K562 (cell line): ENCODE measurements around the gene OOSP2.

Experiments used
- ATF1 ChIP-seq, 2 experiments: fragments of 450-650 bp in 1 of 2; IDR thresholded peaks; 2 replicates each; pipeline ENCODE4 v1.6.1; 2016; ENCODE audit warnings: missing compliant biosample characterization in 1 of 2, missing genetic modification characterization in 1 of 2
- CBX2 ChIP-seq: fragments of 200-600 bp; sonication (generic); IDR thresholded peaks from one replicate; pipeline ENCODE4 v1.6.1; 2012; ENCODE audit warnings: mild to moderate bottlenecking, low read length, inconsistent platforms; ENCODE audit not compliant: insufficient read depth, poor library complexity, severe bottlenecking
- DIDO1 ChIP-seq: fragments of 450-650 bp; IDR thresholded peaks from 2 replicates; pipeline ENCODE4 v1.6.1; 2016; ENCODE audit warnings: low read depth, missing biosample characterization, missing genetic modification characterization
- EGR1 ChIP-seq: fragments of 450-650 bp; conservative IDR thresholded peaks from 2 replicates; pipeline ENCODE4 v1.6.1; 2017; ENCODE audit warnings: mild to moderate bottlenecking
- HLTF ChIP-seq: fragments of 450-650 bp; IDR thresholded peaks from 2 replicates; pipeline ENCODE4 v1.6.1; 2016
- JUNB ChIP-seq: fragments of 450-650 bp; formaldehyde crosslinking; conservative IDR thresholded peaks from 2 replicates; pipeline ENCODE4 v1.4.0; 2020; ENCODE audit warnings: mild to moderate bottlenecking
- RAD21 ChIP-seq, 2 experiments: fragments of 250-450 bp in 1 of 2; fragments of 450-650 bp in 1 of 2; sonication (Bioruptor Pico) in 1 of 2; formaldehyde crosslinking in 1 of 2; IDR thresholded peaks in 1 of 2; conservative IDR thresholded peaks in 1 of 2; 2 replicates each; pipeline versions ENCODE4 v1.4.0 to v1.8.0; 2020 to 2022; ENCODE audit warnings: mild to moderate bottlenecking in 2 of 2, moderate library complexity in 1 of 2
- SAFB ChIP-seq: fragments of 200-400 bp; formaldehyde crosslinking; IDR thresholded peaks from 2 replicates; pipeline ENCODE4 v1.6.1; 2017; ENCODE audit warnings: low read depth, low read length, borderline replicate concordance
- ZFP36 ChIP-seq: fragments of 150-350 bp; IDR thresholded peaks from 2 replicates; pipeline ENCODE4 v1.6.1; 2018; ENCODE audit warnings: low read length, low read depth; ENCODE audit not compliant: partially characterized antibody
- TF ChIP-seq, protein P1 (sequence below): sonication (generic); formaldehyde crosslinking; IDR thresholded peaks from 2 replicates; pipeline ENCODE4 v1.8.1; 2023; ENCODE audit warnings: mild to moderate bottlenecking, missing genetic modification reagents

DNA sequence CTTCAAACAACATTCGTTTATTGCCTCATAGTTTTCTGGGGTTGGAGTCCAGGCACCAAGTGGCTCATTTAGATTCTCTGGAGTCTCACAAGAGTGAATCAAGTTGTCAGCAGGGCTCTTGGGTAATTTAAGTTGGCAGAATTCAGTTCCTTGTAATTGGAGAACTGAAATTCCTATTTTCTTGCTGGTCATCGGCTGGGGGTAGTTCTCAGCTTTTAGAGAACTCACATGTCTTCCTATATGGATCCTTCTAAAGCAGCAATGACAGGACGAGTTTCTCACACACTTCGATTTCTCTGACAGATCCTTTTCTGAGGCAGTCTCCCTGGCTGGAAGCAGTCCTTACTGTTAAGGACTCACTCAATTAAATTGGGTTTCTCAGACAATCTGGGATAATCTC is 40.5 kb upstream of the OOSP2 start:
- TF ChIP-seq SAFB (no peak), CBX2 (no peak), ATF1 (CRISPR knock-in tag; IDR thresholded peaks at IDR 0.05) (no peak), ATF1 (tag; IDR thresholded peaks at IDR 0.05) (no peak), JUNB (CRISPR knock-in tag) (no peak), RAD21 (CRISPR knock-in tag; conservative IDR thresholded peaks at IDR 0.05 in 1 of 2, IDR thresholded peaks at IDR 0.05 in 1 of 2) (no peak), DIDO1 (tag) (no peak), HLTF (no peak), ZFP36 (no peak), EGR1 (no peak)
- TF ChIP-seq, protein P1, sequence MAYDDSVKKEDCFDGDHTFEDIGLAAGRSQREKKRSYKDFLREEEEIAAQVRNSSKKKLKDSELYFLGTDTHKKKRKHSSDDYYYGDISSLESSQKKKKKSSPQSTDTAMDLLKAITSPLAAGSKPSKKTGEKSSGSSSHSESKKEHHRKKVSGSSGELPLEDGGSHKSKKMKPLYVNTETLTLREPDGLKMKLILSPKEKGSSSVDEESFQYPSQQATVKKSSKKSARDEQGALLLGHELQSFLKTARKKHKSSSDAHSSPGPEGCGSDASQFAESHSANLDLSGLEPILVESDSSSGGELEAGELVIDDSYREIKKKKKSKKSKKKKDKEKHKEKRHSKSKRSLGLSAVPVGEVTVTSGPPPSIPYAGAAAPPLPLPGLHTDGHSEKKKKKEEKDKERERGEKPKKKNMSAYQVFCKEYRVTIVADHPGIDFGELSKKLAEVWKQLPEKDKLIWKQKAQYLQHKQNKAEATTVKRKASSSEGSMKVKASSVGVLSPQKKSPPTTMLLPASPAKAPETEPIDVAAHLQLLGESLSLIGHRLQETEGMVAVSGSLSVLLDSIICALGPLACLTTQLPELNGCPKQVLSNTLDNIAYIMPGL (CRISPR knock-in tag) = no peak
